Endothelial cell of umbilical vein (primary cell): ENCODE data around the gene FOXL3. TPM values are rescaled to one million over a fixed set of nuclear protein-coding genes. Genes with fewer than 3 reads are reported as not detected.

Source experiments
- BruUV-seq: library from RNA; stranded (reverse); fragments of 400-500 nt; replicated peaks from 2 replicates; lab custom pipeline; 2021; lab: Mats Ljungman, UMichigan
- CTCF ChIA-PET: fragments of 300-600, 350-600 bp; sonication (Branson Sonifier 250); formaldehyde crosslinking; loops from one replicate; lab custom pipeline; 2021; ENCODE audit warnings: antibody characterized with exemption, inconsistent platforms; lab: Charles Lee
- POLR2A ChIA-PET: fragments of 300-600, 350-600 bp; sonication (Branson Sonifier 250); formaldehyde crosslinking; loops from one replicate; lab custom pipeline; 2021; ENCODE audit warnings: antibody characterized with exemption, inconsistent platforms; lab: Charles Lee
- DNase-seq: peaks from one replicate; pipeline ENCODE4 v3.0.0-alpha.2; 2011; ENCODE audit warnings: low read depth, low spot score
- FAIRE-seq: peaks from 2 replicates; lab custom pipeline; 2011; peaks lifted over from hg19 to GRCh38; lab: Jason Lieb, UNC
- H2AFZ ChIP-seq: 2 replicates; pipeline ENCODE4 v1.6.0; 2012; ENCODE audit warnings: low read depth, low read length, control low read depth, inconsistent platforms
- H3K27ac ChIP-seq: 2 replicates; pipeline ENCODE4 v1.5.1; 2011; ENCODE audit warnings: low read depth, mild to moderate bottlenecking, control low read depth, low read length, moderate library complexity; ENCODE audit not compliant: insufficient read depth
- H3K27me3 ChIP-seq, 2 experiments: 2 replicates each; pipeline versions ENCODE4 v1.6.0 to v1.6.1; 2011; ENCODE audit warnings: low read length in 2 of 2, mixed read lengths in 1 of 2; ENCODE audit not compliant: control insufficient read depth in 2 of 2, insufficient read depth in 2 of 2
- H3K36me3 ChIP-seq, 2 experiments: 2 replicates in 1 of 2; 3 replicates in 1 of 2; pipeline ENCODE4 v1.5.1; 2011; ENCODE audit warnings: low read length in 2 of 2, mild to moderate bottlenecking in 1 of 2, moderate library complexity in 1 of 2; ENCODE audit not compliant: control insufficient read depth in 2 of 2, insufficient read depth in 2 of 2; ENCODE audit errors: extremely low read depth in 1 of 2
- H3K4me1 ChIP-seq: 3 replicates; pipeline ENCODE4 v1.5.1; 2011; ENCODE audit warnings: mild to moderate bottlenecking, low read length; ENCODE audit not compliant: control insufficient read depth, insufficient read depth; ENCODE audit errors: extremely low read depth
- H3K4me2 ChIP-seq: 2 replicates; pipeline ENCODE4 v1.6.1; 2011; ENCODE audit warnings: low read length, control low read depth, mixed read lengths; ENCODE audit not compliant: insufficient read depth
- H3K4me3 ChIP-seq, 3 experiments: fragments of 200-600 bp in 1 of 3; sonication (generic), shearing (Covaris generic) in 1 of 3; replicated peaks in 1 of 3; 2 replicates each; pipeline ENCODE4 v1.5.1; 2011 to 2016; ENCODE audit warnings: control low read depth in 3 of 3, low read length in 3 of 3, mild to moderate bottlenecking in 2 of 3, inconsistent platforms in 1 of 3, low read depth in 1 of 3, moderate library complexity in 1 of 3; ENCODE audit not compliant: insufficient read depth in 1 of 3
- H3K79me2 ChIP-seq: 2 replicates; pipeline ENCODE4 v1.6.0; 2012; ENCODE audit warnings: low read length, inconsistent platforms; ENCODE audit not compliant: control insufficient read depth, insufficient read depth
- H3K9ac ChIP-seq: replicated peaks from 2 replicates; pipeline ENCODE3; 2011; ENCODE audit warnings: low read length, control low read depth; ENCODE audit not compliant: insufficient read depth; ENCODE audit errors: extremely low read depth
- H3K9me1 ChIP-seq: replicated peaks from 3 replicates; pipeline ENCODE4 v1.6.0; 2011; ENCODE audit warnings: mild to moderate bottlenecking, low read length; ENCODE audit not compliant: control insufficient read depth, insufficient read depth; ENCODE audit errors: extremely low read depth
- H3K9me3 ChIP-seq: replicated peaks from 2 replicates; pipeline ENCODE4 v1.5.1; 2012; ENCODE audit warnings: low read length, inconsistent platforms; ENCODE audit not compliant: control insufficient read depth, insufficient read depth
- H4K20me1 ChIP-seq: replicated peaks from 2 replicates; pipeline ENCODE3; 2011; ENCODE audit warnings: mild to moderate bottlenecking, low read length; ENCODE audit not compliant: control insufficient read depth, insufficient read depth; ENCODE audit errors: extremely low read depth
- EZH2 ChIP-seq: IDR thresholded peaks from 2 replicates; pipeline ENCODE4 v1.6.1; 2012; ENCODE audit warnings: borderline replicate concordance, low read depth, mild to moderate bottlenecking, moderate library complexity, low read length, inconsistent platforms; ENCODE audit not compliant: severe bottlenecking
- FOS ChIP-seq: IDR thresholded peaks from 2 replicates; pipeline ENCODE4 v1.6.1; 2011; ENCODE audit warnings: mild to moderate bottlenecking, low read length, moderate library complexity, borderline replicate concordance; ENCODE audit not compliant: insufficient read depth
- GATA2 ChIP-seq: IDR thresholded peaks from 2 replicates; pipeline ENCODE4 v1.7.0; 2011; ENCODE audit warnings: low read depth, mild to moderate bottlenecking, moderate library complexity, mixed read lengths, low read length; ENCODE audit not compliant: insufficient read length, insufficient read depth
- JUN ChIP-seq: IDR thresholded peaks from 2 replicates; pipeline ENCODE4 v1.6.1; 2011; ENCODE audit warnings: borderline replicate concordance, low read depth; ENCODE audit not compliant: insufficient read length, insufficient read depth
- MYC ChIP-seq: IDR thresholded peaks from one replicate; pipeline ENCODE4 v1.6.1; 2011; ENCODE audit warnings: mild to moderate bottlenecking, low read depth, low read length
- POLR2A ChIP-seq: IDR thresholded peaks from 2 replicates; pipeline ENCODE4 v1.6.1; 2012; ENCODE audit warnings: low read depth, mild to moderate bottlenecking, control low read depth, low read length
- POLR2AphosphoS5 ChIP-seq: IDR thresholded peaks from 2 replicates; pipeline ENCODE4 v1.6.1; 2012; ENCODE audit warnings: low read depth, mild to moderate bottlenecking, control low read depth, low read length, moderate library complexity; ENCODE audit not compliant: insufficient read depth
- dilution Hi-C: fragments of 300-500 bp; cut with MboI; formaldehyde crosslinking; loops from one replicate; pipeline ENCODE4 v1.15.0; 2019; ENCODE audit warnings: low sequenced_read_pairs; ENCODE audit not compliant: extremely low pct_ligation_motif_present
- intact Hi-C: fragments of 100-400 bp; cut with micrococcal nuclease; formaldehyde crosslinking; loops from one replicate; pipeline ENCODE4 v1.10.0; 2022
- polyA plus RNA-seq, 4 experiments: library from polyadenylated mRNA; depleted of rRNA in 3 of 4; stranded (reverse) in 3 of 4; unstranded in 1 of 4; fragments of >200 nt; gene quantifications; 2 replicates each; pipeline versions ENCODE4 v1.2.1 to v1.2.3, GENCODE V29; 2011 to 2012; ENCODE audit warnings: missing spikeins in 1 of 4
- total RNA-seq: library from RNA; stranded (reverse); gene quantifications from 2 replicates; pipeline ENCODE4 v1.2.3, GENCODE V29; 2021
- TF ChIP-seq, protein P1 (sequence below), 2 donors: IDR thresholded peaks; 1 replicate in 1 of 2; 2 replicates in 1 of 2; pipeline ENCODE4 v1.5.1; 2011; ENCODE audit warnings: low read length in 2 of 2, mild to moderate bottlenecking in 2 of 2, moderate library complexity in 2 of 2, control low read depth in 1 of 2, inconsistent platforms in 1 of 2, low read depth in 1 of 2; ENCODE audit not compliant: insufficient read depth in 1 of 2; ENCODE audit errors: extremely low read depth in 1 of 2
- TF ChIP-seq, protein P2 (sequence below): IDR thresholded peaks from 2 replicates; pipeline ENCODE4 v1.6.1; 2011; ENCODE audit not compliant: insufficient read depth, insufficient read length

Gene FOXL3
- total and polyA plus RNA-seq, 2 donors (not counting 3 experiments of a cell fraction or from before 2014, with no cell fraction given) = not detected

DNA sequence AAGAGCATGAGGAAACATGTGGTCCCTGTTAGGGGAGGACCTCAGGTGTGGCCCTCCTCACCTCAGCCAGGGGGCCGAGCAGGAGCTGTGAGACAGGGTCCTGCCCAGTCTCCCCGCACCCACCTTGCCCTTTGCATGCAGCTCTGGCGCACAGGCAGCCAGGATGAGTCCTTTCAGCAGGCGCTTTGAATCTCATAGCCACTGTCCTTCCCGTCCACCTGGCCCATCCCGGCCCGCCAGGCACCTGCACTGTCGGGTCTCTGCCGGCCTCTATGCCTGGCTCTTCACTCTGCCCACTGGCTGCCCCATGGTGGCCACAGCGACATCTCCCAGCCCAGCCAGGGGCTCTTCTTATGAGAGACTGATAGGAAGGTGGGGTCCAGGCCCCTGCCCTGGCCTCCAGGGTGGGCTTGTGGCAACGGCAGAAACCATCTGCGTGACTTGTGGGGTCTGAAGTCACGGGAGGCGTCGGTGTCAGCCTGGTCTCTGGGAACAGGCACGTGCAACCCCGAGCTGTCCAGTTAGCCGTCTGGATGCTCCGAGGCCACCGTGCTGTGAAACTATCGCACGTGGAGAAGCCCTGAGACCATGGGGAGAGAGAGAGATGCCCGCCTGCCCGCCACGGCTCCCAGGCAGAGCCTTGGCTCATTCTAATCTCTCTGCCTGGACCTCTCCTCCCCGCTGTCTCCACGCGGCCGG lies 37.4 kb downstream of the FOXL3 start:
- Histone ChIP-seq H3K9ac (no peak overlapping the region), H3K36me3 (no peaks in the 10 kb centered on the region), H4K20me1 (no peaks in the 10 kb centered on the region), H2AFZ (no peak overlapping the region), H3K9me3 (no peaks in the 10 kb centered on the region), H3K4me1 (no peaks in the 10 kb centered on the region), H3K4me2 (no peak overlapping the region), H3K27ac (no peak overlapping the region), H3K9me1 (no peaks in the 10 kb centered on the region), H3K27me3 (peaks cover 0 to 2% of the 10 kb centered on the region in 2 experiments), H3K4me3 (no peak overlapping the region), H3K79me2 (no peaks in the 10 kb centered on the region)
- POLR2A ChIA-PET = no interaction called here
- CTCF ChIA-PET = no interaction called here
- DNase-seq (no peak), FAIRE-seq (no peak)
- TF ChIP-seq POLR2AphosphoS5 (no peak), POLR2A (no peak), EZH2 (no peak), FOS (no peak), MYC (no peak), GATA2 (no peak), JUN (no peak)
- TF ChIP-seq, protein P1, sequence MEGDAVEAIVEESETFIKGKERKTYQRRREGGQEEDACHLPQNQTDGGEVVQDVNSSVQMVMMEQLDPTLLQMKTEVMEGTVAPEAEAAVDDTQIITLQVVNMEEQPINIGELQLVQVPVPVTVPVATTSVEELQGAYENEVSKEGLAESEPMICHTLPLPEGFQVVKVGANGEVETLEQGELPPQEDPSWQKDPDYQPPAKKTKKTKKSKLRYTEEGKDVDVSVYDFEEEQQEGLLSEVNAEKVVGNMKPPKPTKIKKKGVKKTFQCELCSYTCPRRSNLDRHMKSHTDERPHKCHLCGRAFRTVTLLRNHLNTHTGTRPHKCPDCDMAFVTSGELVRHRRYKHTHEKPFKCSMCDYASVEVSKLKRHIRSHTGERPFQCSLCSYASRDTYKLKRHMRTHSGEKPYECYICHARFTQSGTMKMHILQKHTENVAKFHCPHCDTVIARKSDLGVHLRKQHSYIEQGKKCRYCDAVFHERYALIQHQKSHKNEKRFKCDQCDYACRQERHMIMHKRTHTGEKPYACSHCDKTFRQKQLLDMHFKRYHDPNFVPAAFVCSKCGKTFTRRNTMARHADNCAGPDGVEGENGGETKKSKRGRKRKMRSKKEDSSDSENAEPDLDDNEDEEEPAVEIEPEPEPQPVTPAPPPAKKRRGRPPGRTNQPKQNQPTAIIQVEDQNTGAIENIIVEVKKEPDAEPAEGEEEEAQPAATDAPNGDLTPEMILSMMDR (IDR thresholded peaks at IDR 0.05; ENCODE audit: extremely low read depth in 1 of 2, insufficient read depth in 1 of 2, low read depth in 1 of 2, low read length in 2 of 2) = no peak
- TF ChIP-seq, protein P2, sequence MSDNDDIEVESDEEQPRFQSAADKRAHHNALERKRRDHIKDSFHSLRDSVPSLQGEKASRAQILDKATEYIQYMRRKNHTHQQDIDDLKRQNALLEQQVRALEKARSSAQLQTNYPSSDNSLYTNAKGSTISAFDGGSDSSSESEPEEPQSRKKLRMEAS = no peak
- no TSS peak for BruUV-seq
- dilution Hi-C loops (no loop called here), intact Hi-C loops (no loop called here)
